ENCODE results near the gene ARMH3.

GRCh38 chr10:101833466-101833865 lies 222.5 kb downstream of the ARMH3 start:
- TF ChIP-seq CTCF (IDR thresholded peaks at IDR 0.05; ENCODE audit: low read length) (no peak), EZH2 (optimal IDR thresholded peaks at IDR 0.05; ENCODE audit: low read depth, low read length) (no peak), EZH2phosphoT487 (IDR thresholded peaks at IDR 0.05; ENCODE audit: low read length) (no peak)
